ENCODE results near the gene C15orf40.
A peak's percentile ranks its signal among the peaks of the same experiment; 100 is the strongest.

Gene C15orf40

GRCh38 chr15:82992436-82992998 is 18.9 kb downstream of the C15orf40 start:
- no peak for DNase-seq

- DNase-seq: peak; percentile 11
These were observed 25.0 kb downstream of the C15orf40 start for GRCh38 chr15:82986442-82986780.

GRCh38 chr15:82985688-82986441 is 25.6 kb downstream of the C15orf40 start, which contains the start of gene RAMAC:
TSS of gene RAMAC (plus strand) at chr15:82986210. CDS start at chr15:82989019, 2,809 bp downstream.
- DNase-seq: peak; percentile 92

GRCh38 chr15:82980981-82981380 is 30.5 kb downstream of the C15orf40 start:
- DNase-seq: no peak

GRCh38 chr15:82979726-82980125 is 31.7 kb downstream of the C15orf40 start:
- no peak for DNase-seq

- no peak for DNase-seq
These were observed 33.0 kb downstream of the C15orf40 start for GRCh38 chr15:82978438-82978837.

GRCh38 chr15:82977076-82977475 is 34.4 kb downstream of the C15orf40 start:
- DNase-seq: no peak

GRCh38 chr15:82972990-82973389 is 38.4 kb downstream of the C15orf40 start:
- no peak for DNase-seq

GRCh38 chr15:82971218-82971984 is 40.0 kb downstream of the C15orf40 start:
- DNase-seq: no peak

GRCh38 chr15:82970696-82971095 is 40.7 kb downstream of the C15orf40 start:
- DNase-seq: no peak

- DNase-seq: no peak
These were observed 41.3 kb downstream of the C15orf40 start for GRCh38 chr15:82970078-82970686.

- DNase-seq: no peak
These were observed 42.1 kb downstream of the C15orf40 start for GRCh38 chr15:82969353-82969752.

- DNase-seq: no peak
These were observed 43.4 kb downstream of the C15orf40 start for GRCh38 chr15:82968066-82968465.

- no peak for DNase-seq
These were observed 44.8 kb downstream of the C15orf40 start for GRCh38 chr15:82966671-82967071.

- no peak for DNase-seq
These were observed 46.5 kb downstream of the C15orf40 start for GRCh38 chr15:82964890-82965289.

- DNase-seq: no peak
These were observed 47.7 kb downstream of the C15orf40 start for GRCh38 chr15:82963471-82964341.

GRCh38 chr15:82960766-82961165 is 50.7 kb downstream of the C15orf40 start:
- DNase-seq: no peak

GRCh38 chr15:82959423-82959822 is 52.0 kb downstream of the C15orf40 start:
- DNase-seq: no peak

GRCh38 chr15:82958638-82959037 is 52.8 kb downstream of the C15orf40 start:
- DNase-seq: no peak

GRCh38 chr15:82952158-82953081 is 59.0 kb downstream of the C15orf40 start, which contains the start of gene HOMER2:
TSS of gene HOMER2 (minus strand) at chr15:82952720. CDS start at chr15:82952535, 185 bp downstream.
- no peak for DNase-seq

- DNase-seq: no peak
These were observed 59.8 kb downstream of the C15orf40 start for GRCh38 chr15:82951472-82952157.
